ENCODE data around the gene SDF4. TPM values are rescaled to one million over a fixed set of nuclear protein-coding genes. Genes with fewer than 3 reads are reported as not detected.

Gene SDF4
- total and polyA plus RNA-seq, 2 of the 13 experiments (the other 11 are each of a cell fraction or from before 2014, with no cell fraction given): 80.8 to 107 TPM

DNA sequence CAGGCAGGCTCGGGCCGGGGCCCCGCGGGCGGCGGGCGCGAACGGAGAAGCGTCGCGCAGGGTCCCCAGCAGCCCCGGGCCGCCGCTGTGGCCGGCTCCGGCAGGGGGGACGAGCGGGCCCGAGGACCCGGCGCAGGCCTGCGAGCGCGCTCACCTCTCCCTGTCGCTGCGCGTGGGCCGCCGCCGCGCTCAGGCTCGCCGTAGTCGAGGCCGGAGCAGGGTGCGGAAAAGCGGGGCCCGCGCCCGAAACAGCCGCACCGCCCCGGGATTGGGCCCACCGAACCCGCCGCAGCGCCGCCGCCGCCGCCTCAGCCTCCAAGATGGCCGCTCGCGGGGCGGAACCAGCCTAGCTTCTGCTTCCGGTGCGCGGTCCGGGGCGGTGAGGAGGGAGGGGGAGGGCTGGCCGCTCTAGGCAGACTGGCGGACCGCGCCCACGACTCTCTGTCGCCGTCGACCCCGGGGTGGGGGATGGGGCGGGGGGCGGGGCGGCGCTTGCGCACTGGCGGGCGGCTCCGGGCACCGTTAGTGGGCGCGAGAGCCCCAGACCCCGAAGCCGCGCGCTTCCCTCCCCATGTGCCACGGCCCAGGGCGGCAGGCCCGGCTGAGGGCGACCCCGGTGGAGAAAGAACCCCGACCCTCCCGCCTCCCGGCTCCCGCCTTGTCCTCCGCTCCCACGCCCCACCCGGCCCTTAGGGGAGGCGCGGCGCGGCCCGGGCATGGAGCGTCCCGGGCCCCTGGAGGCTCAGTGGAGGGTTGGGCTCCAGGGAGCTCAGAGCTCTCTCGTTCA is 41.9 kb upstream of the SDF4 start, which contains the start of gene UBE2J2 (continued):
- TF ChIP-seq, protein P1, sequence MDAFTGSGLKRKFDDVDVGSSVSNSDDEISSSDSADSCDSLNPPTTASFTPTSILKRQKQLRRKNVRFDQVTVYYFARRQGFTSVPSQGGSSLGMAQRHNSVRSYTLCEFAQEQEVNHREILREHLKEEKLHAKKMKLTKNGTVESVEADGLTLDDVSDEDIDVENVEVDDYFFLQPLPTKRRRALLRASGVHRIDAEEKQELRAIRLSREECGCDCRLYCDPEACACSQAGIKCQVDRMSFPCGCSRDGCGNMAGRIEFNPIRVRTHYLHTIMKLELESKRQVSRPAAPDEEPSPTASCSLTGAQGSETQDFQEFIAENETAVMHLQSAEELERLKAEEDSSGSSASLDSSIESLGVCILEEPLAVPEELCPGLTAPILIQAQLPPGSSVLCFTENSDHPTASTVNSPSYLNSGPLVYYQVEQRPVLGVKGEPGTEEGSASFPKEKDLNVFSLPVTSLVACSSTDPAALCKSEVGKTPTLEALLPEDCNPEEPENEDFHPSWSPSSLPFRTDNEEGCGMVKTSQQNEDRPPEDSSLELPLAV (CRISPR knock-in tag; conservative IDR thresholded peaks at IDR 0.05; ENCODE audit: low read depth): 0 out of 2 replicates have a peak, but pooled peaks have one; percentile 55
- peak; percentile 9; the same call in 1 of the 2 replicates for TF ChIP-seq FOXA3 (CRISPR knock-in tag; IDR thresholded peaks at IDR 0.05)
- no peak for TF ChIP-seq ZNF782 (CRISPR knock-in tag; IDR thresholded peaks at IDR 0.05; ENCODE audit: borderline replicate concordance)
- peak; percentile 87 for TF ChIP-seq TMF1 (CRISPR knock-in tag; IDR thresholded peaks at IDR 0.05; ENCODE audit: low read depth)
- no peak for TF ChIP-seq AHR (CRISPR knock-in tag; IDR thresholded peaks at IDR 0.05)
- TF ChIP-seq, protein P2, sequence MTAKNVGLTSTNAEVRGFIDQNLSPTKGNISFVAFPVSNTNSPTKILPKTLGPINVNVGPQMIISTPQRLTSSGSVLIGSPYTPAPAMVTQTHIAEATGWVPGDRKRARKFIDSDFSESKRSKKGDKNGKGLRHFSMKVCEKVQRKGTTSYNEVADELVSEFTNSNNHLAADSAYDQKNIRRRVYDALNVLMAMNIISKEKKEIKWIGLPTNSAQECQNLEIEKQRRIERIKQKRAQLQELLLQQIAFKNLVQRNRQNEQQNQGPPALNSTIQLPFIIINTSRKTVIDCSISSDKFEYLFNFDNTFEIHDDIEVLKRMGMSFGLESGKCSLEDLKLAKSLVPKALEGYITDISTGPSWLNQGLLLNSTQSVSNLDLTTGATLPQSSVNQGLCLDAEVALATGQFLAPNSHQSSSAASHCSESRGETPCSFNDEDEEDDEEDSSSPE (CRISPR knock-in tag; IDR thresholded peaks at IDR 0.05): peak; percentile 67
- no peak for TF ChIP-seq KDM6A (CRISPR knock-in tag; IDR thresholded peaks at IDR 0.05; ENCODE audit: low read depth)
- peak; percentile 71; the same call in 1 of the 2 replicates for TF ChIP-seq SAP130 (CRISPR knock-in tag; IDR thresholded peaks at IDR 0.05; ENCODE audit: low read depth)
- TF ChIP-seq ZNF136 (CRISPR knock-in tag; IDR thresholded peaks at IDR 0.05; ENCODE audit: low read depth): no peak
- TF ChIP-seq JUN (CRISPR knock-in tag; IDR thresholded peaks at IDR 0.05): no peak
- TF ChIP-seq, protein P3, sequence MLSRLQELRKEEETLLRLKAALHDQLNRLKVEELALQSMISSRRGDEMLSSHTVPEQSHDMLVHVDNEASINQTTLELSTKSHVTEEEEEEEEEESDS (CRISPR knock-in tag; IDR thresholded peaks at IDR 0.05; ENCODE audit: borderline replicate concordance): 0 out of 2 replicates have a peak, but pooled peaks have one; percentile 39
- TF ChIP-seq SOX13 (IDR thresholded peaks at IDR 0.05): no peak
- TF ChIP-seq SOX13 (CRISPR knock-in tag; conservative IDR thresholded peaks at IDR 0.05 in 1 of 2, IDR thresholded peaks at IDR 0.05 in 1 of 2): no peak
- peak; percentile 73 for TF ChIP-seq ZNF431 (CRISPR knock-in tag; IDR thresholded peaks at IDR 0.05; ENCODE audit: borderline replicate concordance, low read depth)
- TF ChIP-seq MIER2 (CRISPR knock-in tag; IDR thresholded peaks at IDR 0.05): no peak
- TF ChIP-seq, protein P4, sequence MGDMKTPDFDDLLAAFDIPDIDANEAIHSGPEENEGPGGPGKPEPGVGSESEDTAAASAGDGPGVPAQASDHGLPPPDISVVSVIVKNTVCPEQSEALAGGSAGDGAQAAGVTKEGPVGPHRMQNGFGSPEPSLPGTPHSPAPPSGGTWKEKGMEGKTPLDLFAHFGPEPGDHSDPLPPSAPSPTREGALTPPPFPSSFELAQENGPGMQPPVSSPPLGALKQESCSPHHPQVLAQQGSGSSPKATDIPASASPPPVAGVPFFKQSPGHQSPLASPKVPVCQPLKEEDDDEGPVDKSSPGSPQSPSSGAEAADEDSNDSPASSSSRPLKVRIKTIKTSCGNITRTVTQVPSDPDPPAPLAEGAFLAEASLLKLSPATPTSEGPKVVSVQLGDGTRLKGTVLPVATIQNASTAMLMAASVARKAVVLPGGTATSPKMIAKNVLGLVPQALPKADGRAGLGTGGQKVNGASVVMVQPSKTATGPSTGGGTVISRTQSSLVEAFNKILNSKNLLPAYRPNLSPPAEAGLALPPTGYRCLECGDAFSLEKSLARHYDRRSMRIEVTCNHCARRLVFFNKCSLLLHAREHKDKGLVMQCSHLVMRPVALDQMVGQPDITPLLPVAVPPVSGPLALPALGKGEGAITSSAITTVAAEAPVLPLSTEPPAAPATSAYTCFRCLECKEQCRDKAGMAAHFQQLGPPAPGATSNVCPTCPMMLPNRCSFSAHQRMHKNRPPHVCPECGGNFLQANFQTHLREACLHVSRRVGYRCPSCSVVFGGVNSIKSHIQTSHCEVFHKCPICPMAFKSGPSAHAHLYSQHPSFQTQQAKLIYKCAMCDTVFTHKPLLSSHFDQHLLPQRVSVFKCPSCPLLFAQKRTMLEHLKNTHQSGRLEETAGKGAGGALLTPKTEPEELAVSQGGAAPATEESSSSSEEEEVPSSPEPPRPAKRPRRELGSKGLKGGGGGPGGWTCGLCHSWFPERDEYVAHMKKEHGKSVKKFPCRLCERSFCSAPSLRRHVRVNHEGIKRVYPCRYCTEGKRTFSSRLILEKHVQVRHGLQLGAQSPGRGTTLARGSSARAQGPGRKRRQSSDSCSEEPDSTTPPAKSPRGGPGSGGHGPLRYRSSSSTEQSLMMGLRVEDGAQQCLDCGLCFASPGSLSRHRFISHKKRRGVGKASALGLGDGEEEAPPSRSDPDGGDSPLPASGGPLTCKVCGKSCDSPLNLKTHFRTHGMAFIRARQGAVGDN (CRISPR knock-in tag; IDR thresholded peaks at IDR 0.05): peak; percentile 85
- TF ChIP-seq KMT2A (CRISPR knock-in tag; IDR thresholded peaks at IDR 0.05): peak; percentile 63
- TF ChIP-seq ZNF354B (CRISPR knock-in tag; IDR thresholded peaks at IDR 0.05): no peak
- peak; percentile 54; the same call in 1 of the 2 replicates for TF ChIP-seq KDM5B (CRISPR knock-in tag; IDR thresholded peaks at IDR 0.05; ENCODE audit: borderline replicate concordance)
- no peak for TF ChIP-seq JUNB (CRISPR knock-in tag; IDR thresholded peaks at IDR 0.05; ENCODE audit: borderline replicate concordance)
- TF ChIP-seq, protein P5, sequence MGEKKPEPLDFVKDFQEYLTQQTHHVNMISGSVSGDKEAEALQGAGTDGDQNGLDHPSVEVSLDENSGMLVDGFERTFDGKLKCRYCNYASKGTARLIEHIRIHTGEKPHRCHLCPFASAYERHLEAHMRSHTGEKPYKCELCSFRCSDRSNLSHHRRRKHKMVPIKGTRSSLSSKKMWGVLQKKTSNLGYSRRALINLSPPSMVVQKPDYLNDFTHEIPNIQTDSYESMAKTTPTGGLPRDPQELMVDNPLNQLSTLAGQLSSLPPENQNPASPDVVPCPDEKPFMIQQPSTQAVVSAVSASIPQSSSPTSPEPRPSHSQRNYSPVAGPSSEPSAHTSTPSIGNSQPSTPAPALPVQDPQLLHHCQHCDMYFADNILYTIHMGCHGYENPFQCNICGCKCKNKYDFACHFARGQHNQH (CRISPR knock-in tag; IDR thresholded peaks at IDR 0.05): no peak
- TF ChIP-seq THYN1 (CRISPR knock-in tag; IDR thresholded peaks at IDR 0.05; ENCODE audit: borderline replicate concordance, low read depth): 0 out of 2 replicates have a peak, but pooled peaks have one; percentile 51
